ENCODE results near the gene SEBOX.
A peak's percentile ranks its signal among the peaks of the same experiment; 100 is the strongest.

Gene SEBOX

GRCh38 chr17:28379814-28380801 is 15.1 kb upstream of the SEBOX start:
- no peak overlapping the region for H3K4me3 ChIP-seq (ENCODE audit: low read depth, low read length)
- H3K4me1 ChIP-seq (ENCODE audit: control insufficient read depth, insufficient read depth, low read length), result peaks cover 2% of the 10 kb centered on the region; the same call in 1 of the 2 replicates
- H3K36me3 ChIP-seq (ENCODE audit: control insufficient read depth in 2 of 2, insufficient read depth in 1 of 2, low read length in 2 of 2), result peaks cover 0 to 29% of the 10 kb centered on the region in 2 experiments; a peak in 2 of 3 replicates
- no peaks in the 10 kb centered on the region for H3K9me3 ChIP-seq (ENCODE audit: control insufficient read depth, insufficient read depth, low read depth, low read length)
- ChIA-PET CTCF (interaction anchor here (0.6 to 3.3 kb wide), 5 partner anchors 9 to 54 kb away, joined by 3 to 15 read pairs (median 5); partner anchors contain the start of gene VTN), POLR2A (interaction anchor here (0.7 to 1.7 kb wide), 11 partner anchors 8 to 44 kb away, joined by 3 to 7 read pairs (median 4); partner anchors contain the start of genes IFT20, POLDIP2, SARM1 and TNFAIP1)
- no peak overlapping the region for H3K27ac ChIP-seq (ENCODE audit: extremely low read depth, low read depth, low read length)
- TF ChIP-seq TRIM28 (IDR thresholded peaks at IDR 0.05; ENCODE audit: borderline replicate concordance, low read length) (no peak), ZNF777 (tag by site-specific recombination; IDR thresholded peaks at IDR 0.05; ENCODE audit: borderline replicate concordance) (no peak), SP3 (tag by site-specific recombination; IDR thresholded peaks at IDR 0.05) (0 out of 2 replicates have a peak, but pooled peaks have one; percentile 15), SCRT2 (tag by site-specific recombination; IDR thresholded peaks at IDR 0.05) (peak; percentile 50; the same call in 1 of the 2 replicates), ZSCAN23 (tag by site-specific recombination; IDR thresholded peaks at IDR 0.05) (peak; percentile 20; the same call in 1 of the 2 replicates), ATF2 (tag by site-specific recombination; IDR thresholded peaks at IDR 0.05; ENCODE audit: low read depth) (peak; percentile 89), ZNF585B (tag by site-specific recombination; IDR thresholded peaks at IDR 0.05) (no peak), ZNF704 (tag by site-specific recombination; IDR thresholded peaks at IDR 0.05) (no peak), SP7 (tag by site-specific recombination; IDR thresholded peaks at IDR 0.05) (peak; percentile 53; the same call in 1 of the 2 replicates), ZNF596 (tag by site-specific recombination; IDR thresholded peaks at IDR 0.05) (no peak), FEZF1 (tag by site-specific recombination; IDR thresholded peaks at IDR 0.05) (peak; percentile 39; the same call in 1 of the 2 replicates), ZNF19 (tag by site-specific recombination; IDR thresholded peaks at IDR 0.05; ENCODE audit: low read depth) (0 out of 2 replicates have a peak, but pooled peaks have one; percentile 5), PRDM10 (tag by site-specific recombination; IDR thresholded peaks at IDR 0.05) (peak; percentile 54), ZNF324 (tag by site-specific recombination; IDR thresholded peaks at IDR 0.05) (peak; percentile 46; the same call in 1 of the 2 replicates), KLF8 (tag by site-specific recombination; IDR thresholded peaks at IDR 0.05) (0 out of 2 replicates have a peak, but pooled peaks have one; percentile 43), ZNF629 (tag by site-specific recombination; IDR thresholded peaks at IDR 0.05) (peak; percentile 43), ZFHX2 (tag by site-specific recombination; conservative IDR thresholded peaks at IDR 0.05) (peak; percentile 78), ZNF133 (tag by site-specific recombination; IDR thresholded peaks at IDR 0.05) (no peak), EGR2 (tag by site-specific recombination; IDR thresholded peaks at IDR 0.05; ENCODE audit: low read depth) (peak; percentile 79)

Data from HEK293 (cell line).